ENCODE data around the gene VPS36. TPM values are rescaled to one million over a fixed set of nuclear protein-coding genes. Genes with fewer than 3 reads are reported as not detected.
"Not testable (repeated sequence)": the region's sequence is repeated elsewhere in the genome, so short reads cannot be mapped to it uniquely, and the experiment has no call there.

VPS36 gene
- total RNA-seq, 3 donors from 2014 or later = 44.0 to 97.6 (median 65.5) TPM

- Histone ChIP-seq H3K36me3 (no peaks in the 10 kb centered on the region), H3K9me3 (no peaks in the 10 kb centered on the region), H3K27me3 (no peaks in the 10 kb centered on the region), H3K4me1 (no peaks in the 10 kb centered on the region), H3K27ac (peak overlapping the region in 1 of 2 donors; percentile 25), H3K4me3 (no peak overlapping the region)
- TF ChIP-seq POLR2AphosphoS5 (IDR thresholded peaks at IDR 0.05) (no peak), POLR2A (IDR thresholded peaks at IDR 0.05) (no peak)
- TF ChIP-seq, protein P1, sequence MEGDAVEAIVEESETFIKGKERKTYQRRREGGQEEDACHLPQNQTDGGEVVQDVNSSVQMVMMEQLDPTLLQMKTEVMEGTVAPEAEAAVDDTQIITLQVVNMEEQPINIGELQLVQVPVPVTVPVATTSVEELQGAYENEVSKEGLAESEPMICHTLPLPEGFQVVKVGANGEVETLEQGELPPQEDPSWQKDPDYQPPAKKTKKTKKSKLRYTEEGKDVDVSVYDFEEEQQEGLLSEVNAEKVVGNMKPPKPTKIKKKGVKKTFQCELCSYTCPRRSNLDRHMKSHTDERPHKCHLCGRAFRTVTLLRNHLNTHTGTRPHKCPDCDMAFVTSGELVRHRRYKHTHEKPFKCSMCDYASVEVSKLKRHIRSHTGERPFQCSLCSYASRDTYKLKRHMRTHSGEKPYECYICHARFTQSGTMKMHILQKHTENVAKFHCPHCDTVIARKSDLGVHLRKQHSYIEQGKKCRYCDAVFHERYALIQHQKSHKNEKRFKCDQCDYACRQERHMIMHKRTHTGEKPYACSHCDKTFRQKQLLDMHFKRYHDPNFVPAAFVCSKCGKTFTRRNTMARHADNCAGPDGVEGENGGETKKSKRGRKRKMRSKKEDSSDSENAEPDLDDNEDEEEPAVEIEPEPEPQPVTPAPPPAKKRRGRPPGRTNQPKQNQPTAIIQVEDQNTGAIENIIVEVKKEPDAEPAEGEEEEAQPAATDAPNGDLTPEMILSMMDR (IDR thresholded peaks at IDR 0.05) = no peak
- DNase-seq (ENCODE audit: low spot score in 2 of 2) = no peak
- intact Hi-C loops (cut with DNase I; ENCODE audit: low total_unique reads) = no loop called here
These were observed 75.5 kb downstream of the VPS36 start for GRCh38 chr13:52374873-52375411.

DNA sequence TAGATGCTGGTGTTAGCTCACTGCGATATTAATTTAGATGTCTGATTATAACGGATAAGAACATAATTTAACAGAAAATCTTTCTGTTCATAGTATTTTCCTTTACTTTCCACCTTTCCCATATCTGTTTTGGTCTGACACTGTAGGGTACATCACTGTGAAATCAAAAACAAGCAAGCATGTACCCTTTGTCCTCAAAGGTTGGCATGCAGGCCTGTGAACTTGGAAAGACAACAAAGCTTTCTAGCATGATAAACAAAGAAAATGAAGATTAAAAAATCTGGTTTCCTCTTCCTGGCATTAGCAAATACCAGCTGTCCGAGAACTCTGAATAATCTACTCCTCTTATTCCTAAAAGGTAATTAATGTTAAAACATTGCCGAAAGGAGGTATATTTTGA is 76.0 kb downstream of the VPS36 start:
- Histone ChIP-seq H3K4me3 (no peak overlapping the region), H3K36me3 (no peaks in the 10 kb centered on the region), H3K4me1 (no peaks in the 10 kb centered on the region), H3K27me3 (no peaks in the 10 kb centered on the region), H3K9me3 (no peaks in the 10 kb centered on the region), H3K27ac (no peak overlapping the region)
- intact Hi-C loops (cut with DNase I; ENCODE audit: low total_unique reads) = no loop called here
- TF ChIP-seq POLR2A (IDR thresholded peaks at IDR 0.05) (no peak), POLR2AphosphoS5 (IDR thresholded peaks at IDR 0.05) (no peak)
- TF ChIP-seq, protein P1 (IDR thresholded peaks at IDR 0.05) = no peak
- no peak for DNase-seq (ENCODE audit: low spot score in 2 of 2)

DNA sequence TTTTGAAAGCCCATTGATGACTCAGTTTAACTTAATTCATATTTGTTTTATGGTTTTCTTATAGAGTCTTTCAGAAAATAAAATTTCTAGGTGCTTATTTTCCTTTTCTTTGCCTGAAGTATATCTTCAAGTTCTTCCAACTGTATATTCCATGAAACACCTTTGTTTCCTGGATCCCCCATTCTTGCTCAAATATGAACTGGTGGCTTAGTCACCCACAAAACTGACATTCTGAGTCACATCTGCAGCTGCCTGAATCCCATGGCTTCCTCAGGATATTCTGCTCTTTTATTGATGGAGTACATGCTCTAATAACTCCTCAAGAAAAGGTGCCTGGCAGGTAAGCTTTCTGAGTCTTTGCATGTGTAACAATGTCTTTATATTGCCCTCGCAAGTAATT is 77.2 kb downstream of the VPS36 start:
- H3K27ac ChIP-seq = not testable (repeated sequence)

DNA sequence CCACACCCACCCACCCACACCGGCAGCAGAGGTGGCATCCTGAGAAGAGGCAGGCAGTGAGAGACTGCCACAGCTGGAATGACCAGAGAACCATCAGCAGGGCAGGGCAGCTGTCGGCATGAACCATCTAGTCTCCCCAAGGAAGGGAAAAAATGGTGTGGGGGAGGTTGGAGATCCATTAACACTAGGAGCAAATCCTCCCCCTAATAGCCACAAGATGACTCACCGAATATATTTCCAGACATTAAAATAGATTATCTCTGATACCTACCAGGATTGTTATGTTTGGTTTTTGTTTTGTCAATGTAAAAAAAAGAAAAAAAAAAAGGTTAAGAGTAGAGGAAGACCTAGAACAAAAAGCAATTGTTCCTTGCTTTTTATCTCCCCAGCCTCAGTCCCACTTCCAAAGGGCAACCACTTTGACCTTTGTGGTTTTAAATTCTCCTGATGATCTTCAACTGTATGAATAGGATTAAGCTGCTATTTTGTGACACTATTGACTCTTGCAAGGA is 78.6 kb downstream of the VPS36 start:
- H3K36me3 ChIP-seq = no peaks in the 10 kb centered on the region
- intact Hi-C loops (cut with DNase I; ENCODE audit: low total_unique reads) = no loop called here
- no peaks in the 10 kb centered on the region for H3K9me3 ChIP-seq

More for the DNA sequence above, 77.2 kb downstream of the VPS36 start:
- H3K36me3 ChIP-seq; H3K9me3 ChIP-seq; intact Hi-C loops (cut with DNase I; ENCODE audit: low total_unique reads); H3K27me3 ChIP-seq; DNase-seq (ENCODE audit: low spot score in 2 of 2); H3K4me3 ChIP-seq; H3K4me1 ChIP-seq: not testable (repeated sequence)

DNA sequence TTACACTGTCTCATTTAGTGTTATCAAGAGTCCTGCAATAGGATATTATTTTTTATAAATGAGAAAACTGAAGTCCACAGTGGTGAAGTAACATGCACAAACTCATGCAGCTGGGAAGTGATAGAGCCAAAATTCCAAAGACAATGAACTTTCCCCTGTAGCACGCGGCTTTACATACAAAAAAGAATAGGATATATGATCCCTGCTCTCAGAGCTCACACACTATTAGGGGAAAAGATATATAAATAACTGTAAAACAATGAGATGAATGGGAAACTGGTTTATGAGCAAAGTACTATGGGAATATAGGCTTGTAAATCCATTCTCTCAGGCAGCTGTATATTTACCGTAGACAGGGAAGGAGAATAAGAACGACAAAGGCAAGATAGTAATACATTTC is 84.1 kb downstream of the VPS36 start:
- H3K36me3 ChIP-seq = no peaks in the 10 kb centered on the region

More for the DNA sequence above, 78.6 kb downstream of the VPS36 start:
- Histone ChIP-seq H3K27me3 (no peaks in the 10 kb centered on the region), H3K27ac (no peak overlapping the region), H3K4me1 (no peaks in the 10 kb centered on the region), H3K4me3 (no peak overlapping the region)
- no peak for DNase-seq (ENCODE audit: low spot score in 2 of 2)
- TF ChIP-seq POLR2AphosphoS5 (IDR thresholded peaks at IDR 0.05) (no peak), POLR2A (IDR thresholded peaks at IDR 0.05) (no peak)

More for the DNA sequence above, 84.1 kb downstream of the VPS36 start:
- no peak for DNase-seq (ENCODE audit: low spot score in 2 of 2)
- intact Hi-C loops (cut with DNase I; ENCODE audit: low total_unique reads) = no loop called here
- TF ChIP-seq, protein P1 (IDR thresholded peaks at IDR 0.05) = no peak
- TF ChIP-seq POLR2A (IDR thresholded peaks at IDR 0.05) = no peak
- TF ChIP-seq POLR2AphosphoS5 (IDR thresholded peaks at IDR 0.05) = no peak
- Histone ChIP-seq H3K4me1 (no peaks in the 10 kb centered on the region), H3K4me3 (no peak overlapping the region), H3K9me3 (no peaks in the 10 kb centered on the region), H3K27ac (no peak overlapping the region), H3K27me3 (no peaks in the 10 kb centered on the region)

Other genes starting within 250 kb of the VPS36 start
- 1 to 10 TPM; 5.8 to 9.8 (median 9.1) TPM for gene THSD1, start 44.5 kb downstream of the VPS36 start, total RNA-seq
- gene CKAP2, start 4.8 kb upstream of the VPS36 start, total RNA-seq = 10 to 100 TPM in 1 of 3 donors, 1 to 10 TPM in 2; 6.9 to 11.0 (median 8.6) TPM
- 1 to 10 TPM; 2.4 to 5.7 (median 4.9) TPM for gene HNRNPA1L2, start 191.8 kb upstream of the VPS36 start, total RNA-seq
- gene SUGT1, start 202.2 kb upstream of the VPS36 start, total RNA-seq = 10 to 100 TPM; 24.6 to 40.8 (median 29.1) TPM

All from breast epithelium (tissue), 4 donors.